ENCODE results near the gene ULBP3. TPM values are rescaled to one million over a fixed set of nuclear protein-coding genes. Genes with fewer than 3 reads are reported as not detected.

The ULBP3 gene
- 4.1 and 5.0 TPM in 2 replicates for total RNA-seq

GRCh38 chr6:150068720-150069648, at the start of gene ULBP3:
ULBP3 (minus strand) TSS chr6:150069121; CDS start chr6:150069066, 55 bp downstream.

DNA sequence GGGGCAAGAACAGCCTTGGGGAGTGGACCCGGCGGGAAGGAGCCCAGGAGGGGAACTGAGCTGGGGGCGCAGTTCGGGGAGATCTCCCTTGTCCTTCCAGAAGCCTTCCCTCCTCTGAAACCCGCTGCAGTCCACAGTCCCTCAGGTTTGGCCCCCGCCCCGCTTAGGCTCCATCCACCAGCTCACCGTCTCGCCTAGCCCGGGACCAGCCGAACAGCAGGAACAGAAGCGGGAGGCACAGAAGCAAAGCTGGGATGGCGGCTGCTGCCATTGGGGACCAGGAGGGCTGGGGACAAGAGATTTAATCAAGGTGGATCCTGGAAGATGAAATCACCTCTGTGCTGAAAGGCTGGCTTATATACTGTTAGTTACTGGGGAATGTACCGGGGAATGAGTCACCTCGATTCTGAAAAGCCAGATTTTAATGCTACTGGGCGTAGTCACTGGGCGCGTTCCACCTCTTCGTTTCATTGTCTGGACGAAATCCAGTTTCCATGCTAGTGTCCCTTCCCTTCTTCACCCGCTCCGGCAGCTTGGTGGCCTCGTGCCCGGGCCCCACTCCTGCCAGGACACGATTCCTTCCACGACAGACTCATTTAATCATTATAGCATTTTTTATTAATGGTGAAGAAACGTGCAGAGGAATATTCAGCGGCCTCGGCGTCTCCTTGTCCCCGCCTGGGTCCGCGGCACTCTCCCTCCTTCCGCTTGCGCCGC, 43.6 kb downstream of the ULBP3 start, which contains the start of gene RAET1L:
TSS of gene RAET1L (minus strand) at position 332 of the 717 bp plus-strand sequence. CDS start at position 271, 61 bp downstream.

Other genes starting within 250 kb of the ULBP3 start
- 11.8 and 12.0 TPM in 2 replicates for gene LRP11, start 204.8 kb downstream of the ULBP3 start, total RNA-seq
- gene RAET1E, start 171.0 kb downstream of the ULBP3 start, total RNA-seq = not detected in 2 replicates
- gene RAET1G, start 146.0 kb downstream of the ULBP3 start, total RNA-seq = 0.11 TPM in 1 of 2 replicates, not detected in the other
- gene ULBP2, start 127.1 kb downstream of the ULBP3 start, total RNA-seq = 0.69 and 2.1 TPM in 2 replicates
- gene ULBP1, start 105.2 kb downstream of the ULBP3 start, total RNA-seq = under 0.01 and 0.11 TPM in 2 replicates
- not detected in 2 replicates for gene RAET1L, start 43.6 kb downstream of the ULBP3 start, total RNA-seq
- not detected in 2 replicates for gene PPP1R14C, start 73.9 kb upstream of the ULBP3 start, total RNA-seq

Data from dermis lymphatic vessel endothelial cell (primary cell).